ENCODE results near the gene DDX19B.

- TF ChIP-seq SUZ12 (IDR thresholded peaks at IDR 0.05; ENCODE audit: extremely low read depth, insufficient read depth, insufficient read length): no peak
- no peak for TF ChIP-seq ZNF274 (IDR thresholded peaks at IDR 0.05; ENCODE audit: low read depth, low read length)
- TF ChIP-seq YY1 (IDR thresholded peaks at IDR 0.05; ENCODE audit: insufficient read depth, insufficient read length): no peak
Measured at GRCh38 chr16:70375636-70376611, 76.9 kb downstream of the DDX19B start.
